ENCODE results near the gene HOATZ.

Gene HOATZ

GRCh38 chr11:111570796-111571195, 56.2 kb downstream of the HOATZ start:
- no peak overlapping the region for H3K9ac ChIP-seq (ENCODE audit: low read depth, low read length)
- no peaks in the 10 kb centered on the region for H3K9me3 ChIP-seq (replicated peaks; ENCODE audit: low read length)
- no peaks in the 10 kb centered on the region for H3K36me3 ChIP-seq (ENCODE audit: insufficient read depth, low read length)
- no peak overlapping the region for H3K4me3 ChIP-seq (ENCODE audit: low read length)
- H3K4me1 ChIP-seq (ENCODE audit: control insufficient read depth, insufficient read depth, low read length) = peaks cover 10% of the 10 kb centered on the region
- H3K27me3 ChIP-seq (ENCODE audit: control insufficient read depth, insufficient read depth, low read length) = no peaks in the 10 kb centered on the region
- H3K4me2 ChIP-seq (ENCODE audit: low read length) = no peak overlapping the region

GRCh38 chr11:111571829-111572501, 57.4 kb downstream of the HOATZ start:
- H3K9ac ChIP-seq (ENCODE audit: low read depth, low read length) = no peak overlapping the region
- H3K36me3 ChIP-seq (ENCODE audit: insufficient read depth, low read length) = no peaks in the 10 kb centered on the region
- H3K4me2 ChIP-seq (ENCODE audit: low read length) = no peak overlapping the region
- H3K9me3 ChIP-seq (replicated peaks; ENCODE audit: low read length) = no peaks in the 10 kb centered on the region
- H3K27me3 ChIP-seq (ENCODE audit: control insufficient read depth, insufficient read depth, low read length) = no peaks in the 10 kb centered on the region
- no peak overlapping the region for H3K4me3 ChIP-seq (ENCODE audit: low read length)
- H3K4me1 ChIP-seq (ENCODE audit: control insufficient read depth, insufficient read depth, low read length) = peaks cover 10% of the 10 kb centered on the region

- Histone ChIP-seq H3K4me1 (ENCODE audit: control insufficient read depth, insufficient read depth, low read length) (peaks cover 10% of the 10 kb centered on the region), H3K36me3 (ENCODE audit: insufficient read depth, low read length) (no peaks in the 10 kb centered on the region), H3K4me2 (ENCODE audit: low read length) (no peak overlapping the region), H3K4me3 (ENCODE audit: low read length) (no peak overlapping the region), H3K27me3 (ENCODE audit: control insufficient read depth, insufficient read depth, low read length) (no peaks in the 10 kb centered on the region), H3K9me3 (replicated peaks; ENCODE audit: low read length) (no peaks in the 10 kb centered on the region), H3K9ac (ENCODE audit: low read depth, low read length) (no peak overlapping the region)
These were observed 58.0 kb downstream of the HOATZ start for GRCh38 chr11:111572581-111572980.

GRCh38 chr11:111573821-111574249, 59.3 kb downstream of the HOATZ start:
- Histone ChIP-seq H3K4me3 (ENCODE audit: low read length) (no peak overlapping the region), H3K9ac (ENCODE audit: low read depth, low read length) (no peak overlapping the region), H3K9me3 (replicated peaks; ENCODE audit: low read length) (no peaks in the 10 kb centered on the region), H3K27me3 (ENCODE audit: control insufficient read depth, insufficient read depth, low read length) (no peaks in the 10 kb centered on the region), H3K36me3 (ENCODE audit: insufficient read depth, low read length) (no peaks in the 10 kb centered on the region), H3K4me2 (ENCODE audit: low read length) (peak overlapping the region; percentile 75), H3K4me1 (ENCODE audit: control insufficient read depth, insufficient read depth, low read length) (peaks cover 10% of the 10 kb centered on the region)

GRCh38 chr11:111574373-111575225, 60.0 kb downstream of the HOATZ start:
- Histone ChIP-seq H3K36me3 (ENCODE audit: insufficient read depth, low read length) (no peaks in the 10 kb centered on the region), H3K9me3 (replicated peaks; ENCODE audit: low read length) (no peaks in the 10 kb centered on the region), H3K4me1 (ENCODE audit: control insufficient read depth, insufficient read depth, low read length) (peaks cover 10% of the 10 kb centered on the region), H3K4me2 (ENCODE audit: low read length) (peak overlapping the region; percentile 75), H3K27me3 (ENCODE audit: control insufficient read depth, insufficient read depth, low read length) (no peaks in the 10 kb centered on the region), H3K4me3 (ENCODE audit: low read length) (peak overlapping the region; percentile 49), H3K9ac (ENCODE audit: low read depth, low read length) (no peak overlapping the region)

GRCh38 chr11:111575740-111576139, 61.2 kb downstream of the HOATZ start:
- Histone ChIP-seq H3K4me1 (ENCODE audit: control insufficient read depth, insufficient read depth, low read length) (peaks cover 10% of the 10 kb centered on the region), H3K4me3 (ENCODE audit: low read length) (no peak overlapping the region)

GRCh38 chr11:111577821-111578220, 63.2 kb downstream of the HOATZ start:
- Histone ChIP-seq H3K9ac (ENCODE audit: low read depth, low read length) (no peak overlapping the region), H3K4me1 (ENCODE audit: control insufficient read depth, insufficient read depth, low read length) (peaks cover 3% of the 10 kb centered on the region), H3K9me3 (replicated peaks; ENCODE audit: low read length) (no peaks in the 10 kb centered on the region), H3K4me3 (ENCODE audit: low read length) (no peak overlapping the region), H3K36me3 (ENCODE audit: insufficient read depth, low read length) (no peaks in the 10 kb centered on the region), H3K27me3 (ENCODE audit: control insufficient read depth, insufficient read depth, low read length) (no peaks in the 10 kb centered on the region), H3K4me2 (ENCODE audit: low read length) (no peak overlapping the region)

More at GRCh38 chr11:111575740-111576139, 61.2 kb downstream of the HOATZ start:
- no peaks in the 10 kb centered on the region for H3K27me3 ChIP-seq (ENCODE audit: control insufficient read depth, insufficient read depth, low read length)
- no peaks in the 10 kb centered on the region for H3K36me3 ChIP-seq (ENCODE audit: insufficient read depth, low read length)
- no peak overlapping the region for H3K9ac ChIP-seq (ENCODE audit: low read depth, low read length)
- H3K4me2 ChIP-seq (ENCODE audit: low read length) = no peak overlapping the region
- no peaks in the 10 kb centered on the region for H3K9me3 ChIP-seq (replicated peaks; ENCODE audit: low read length)

- H3K4me3 ChIP-seq (ENCODE audit: low read length) = no peak overlapping the region
- H3K4me1 ChIP-seq (ENCODE audit: control insufficient read depth, insufficient read depth, low read length) = peaks cover 5% of the 10 kb centered on the region
- H3K4me2 ChIP-seq (ENCODE audit: low read length) = no peak overlapping the region
- no peaks in the 10 kb centered on the region for H3K27me3 ChIP-seq (ENCODE audit: control insufficient read depth, insufficient read depth, low read length)
- H3K9me3 ChIP-seq (replicated peaks; ENCODE audit: low read length) = no peaks in the 10 kb centered on the region
- H3K9ac ChIP-seq (ENCODE audit: low read depth, low read length) = no peak overlapping the region
- H3K36me3 ChIP-seq (ENCODE audit: insufficient read depth, low read length) = no peaks in the 10 kb centered on the region
These were observed 66.8 kb downstream of the HOATZ start for GRCh38 chr11:111581341-111581740.

- Histone ChIP-seq H3K27me3 (ENCODE audit: control insufficient read depth, insufficient read depth, low read length) (no peaks in the 10 kb centered on the region), H3K4me1 (ENCODE audit: control insufficient read depth, insufficient read depth, low read length) (peaks cover 5% of the 10 kb centered on the region), H3K36me3 (ENCODE audit: insufficient read depth, low read length) (no peaks in the 10 kb centered on the region), H3K4me3 (ENCODE audit: low read length) (no peak overlapping the region), H3K9ac (ENCODE audit: low read depth, low read length) (no peak overlapping the region), H3K4me2 (ENCODE audit: low read length) (no peak overlapping the region), H3K9me3 (replicated peaks; ENCODE audit: low read length) (no peaks in the 10 kb centered on the region)
These were observed 67.6 kb downstream of the HOATZ start for GRCh38 chr11:111582163-111582562.

GRCh38 chr11:111582881-111583280, 68.3 kb downstream of the HOATZ start:
- Histone ChIP-seq H3K36me3 (ENCODE audit: insufficient read depth, low read length) (no peaks in the 10 kb centered on the region), H3K27me3 (ENCODE audit: control insufficient read depth, insufficient read depth, low read length) (no peaks in the 10 kb centered on the region), H3K4me2 (ENCODE audit: low read length) (no peak overlapping the region), H3K4me3 (ENCODE audit: low read length) (no peak overlapping the region), H3K4me1 (ENCODE audit: control insufficient read depth, insufficient read depth, low read length) (peaks cover 5% of the 10 kb centered on the region), H3K9me3 (replicated peaks; ENCODE audit: low read length) (no peaks in the 10 kb centered on the region), H3K9ac (ENCODE audit: low read depth, low read length) (no peak overlapping the region)

GRCh38 chr11:111585371-111585770, 70.8 kb downstream of the HOATZ start:
- H3K4me2 ChIP-seq (ENCODE audit: low read length) = no peak overlapping the region
- H3K4me3 ChIP-seq (ENCODE audit: low read length) = no peak overlapping the region
- H3K9ac ChIP-seq (ENCODE audit: low read depth, low read length) = no peak overlapping the region
- no peaks in the 10 kb centered on the region for H3K27me3 ChIP-seq (ENCODE audit: control insufficient read depth, insufficient read depth, low read length)
- no peaks in the 10 kb centered on the region for H3K36me3 ChIP-seq (ENCODE audit: insufficient read depth, low read length)
- peaks cover 5% of the 10 kb centered on the region for H3K4me1 ChIP-seq (ENCODE audit: control insufficient read depth, insufficient read depth, low read length)
- H3K9me3 ChIP-seq (replicated peaks; ENCODE audit: low read length) = no peaks in the 10 kb centered on the region
